Suprapubic skin (tissue), 4 donors: Measurements from ENCODE around the gene MAF. TPM values are rescaled to one million over a fixed set of nuclear protein-coding genes. Genes with fewer than 3 reads are reported as not detected.

Experiments
- DNase-seq, 2 donors: peaks; one replicate each; pipeline ENCODE4 v3.0.0-alpha.2; 2019; ENCODE audit warnings: low spot score in 2 of 2
- H3K27ac ChIP-seq: fragments of 200-600 bp; sonication (generic); one replicate; pipeline ENCODE4 v1.5.1; 2019
- H3K27me3 ChIP-seq: fragments of 200-600 bp; sonication (generic); one replicate; pipeline ENCODE4 v1.5.1; 2019
- H3K36me3 ChIP-seq: fragments of 200-600 bp; sonication (generic); one replicate; pipeline ENCODE4 v1.5.1; 2019
- H3K4me1 ChIP-seq: fragments of 200-600 bp; sonication (generic); one replicate; pipeline ENCODE4 v1.5.1; 2019
- H3K4me3 ChIP-seq: fragments of 200-600 bp; sonication (generic); one replicate; pipeline ENCODE4 v1.5.1; 2019; ENCODE audit warnings: mild to moderate bottlenecking
- H3K9me3 ChIP-seq: fragments of 200-600 bp; sonication (generic); one replicate; pipeline ENCODE4 v1.5.1; 2019
- CTCF ChIP-seq, 2 donors: fragments of 200-600 bp in 1 of 2; fragments of 450-650 bp in 1 of 2; sonication (generic) in 1 of 2; IDR thresholded peaks; one replicate each; pipeline ENCODE4 v1.5.1; 2016 to 2019; ENCODE audit warnings: antibody characterized with exemption in 2 of 2, mild to moderate bottlenecking in 1 of 2, moderate library complexity in 1 of 2
- EP300 ChIP-seq: sonication (generic); formaldehyde crosslinking; IDR thresholded peaks from one replicate; pipeline ENCODE4 v1.6.1; 2017; ENCODE audit warnings: antibody characterized with exemption
- POLR2A ChIP-seq, 2 donors: fragments of 450-650 bp; IDR thresholded peaks; one replicate each; pipeline ENCODE4 v1.6.1; 2017; ENCODE audit warnings: antibody characterized with exemption in 2 of 2, mild to moderate bottlenecking in 2 of 2, moderate library complexity in 2 of 2
- POLR2AphosphoS5 ChIP-seq, 3 donors: sonication (generic); formaldehyde crosslinking; IDR thresholded peaks; one replicate each; pipeline ENCODE4 v1.6.1; 2017; ENCODE audit warnings: antibody characterized with exemption in 3 of 3
- WGBS: methylation state at CpG from one replicate; pipeline ENCODE4 v1.1.5; 2018; 5-methylcytosine and 5-hydroxymethylcytosine counted together
- total RNA-seq, 4 donors: library from RNA; depleted of rRNA; stranded (reverse); fragments of >200 nt; gene quantifications; one replicate each; pipeline ENCODE4 v1.1.0, GENCODE V29; 2016

Gene MAF
- total RNA-seq, 4 donors from 2014 or later: 83.6 to 135 (median 114) TPM

GRCh38 chr16:79547085-79547484 is 53.5 kb downstream of the MAF start:
- no peak for DNase-seq
- H3K36me3 ChIP-seq: no peaks in the 10 kb centered on the region
- no peak for TF ChIP-seq EP300
- TF ChIP-seq POLR2AphosphoS5 (IDR thresholded peaks at IDR 0.05): no peak
- no peak for TF ChIP-seq CTCF (IDR thresholded peaks at IDR 0.05)
- TF ChIP-seq POLR2A (IDR thresholded peaks at IDR 0.05): no peak
- H3K9me3 ChIP-seq: no peaks in the 10 kb centered on the region
- no peaks in the 10 kb centered on the region for H3K4me1 ChIP-seq
- no peak overlapping the region for H3K27ac ChIP-seq
- H3K4me3 ChIP-seq: no peak overlapping the region
- WGBS: 92% methylated on average over 6 of the region's 6 CpGs
- no peaks in the 10 kb centered on the region for H3K27me3 ChIP-seq
